Natural killer cell (primary cell): ENCODE measurements around the gene CIB1. TPM values are rescaled to one million over a fixed set of nuclear protein-coding genes. Genes with fewer than 3 reads are reported as not detected.

Source experiments
- ATAC-seq, 3 donors: fragments of 150-1000 bp in 2 of 3; fragments of 200-7000 bp in 1 of 3; cut with Tn5 transposase; 1 replicate in 1 of 3; 2 replicates in 2 of 3; pipeline ENCODE4 v1.10.0; 2021; ENCODE audit warnings: mild to moderate bottlenecking in 2 of 3, moderate library complexity in 2 of 3
- DNase-seq, 2 donors: peaks; one replicate each; pipeline versions ENCODE4 v3.0.0 to v3.0.0-alpha.2; 2013 to 2021; ENCODE audit warnings: mixed read lengths in 1 of 2
- H3K27ac ChIP-seq: one replicate; pipeline ENCODE4 v1.5.1; 2013; ENCODE audit warnings: mild to moderate bottlenecking, low read length
- H3K27me3 ChIP-seq: one replicate; pipeline ENCODE4 v1.6.1; 2013; ENCODE audit warnings: low read length; ENCODE audit not compliant: control insufficient read depth, insufficient read depth
- H3K36me3 ChIP-seq: one replicate; pipeline ENCODE4 v1.6.1; 2013; ENCODE audit warnings: low read length; ENCODE audit not compliant: control insufficient read depth, insufficient read depth
- H3K4me1 ChIP-seq: one replicate; pipeline ENCODE4 v1.6.1; 2013; ENCODE audit warnings: low read length; ENCODE audit not compliant: control insufficient read depth, insufficient read depth
- H3K4me3 ChIP-seq: one replicate; pipeline ENCODE4 v1.5.1; 2013; ENCODE audit warnings: low read length
- H3K9me3 ChIP-seq: one replicate; pipeline ENCODE4 v1.6.1; 2013; ENCODE audit warnings: low read length; ENCODE audit not compliant: control insufficient read depth, insufficient read depth
- H3K27ac Mint-ChIP-seq, 2 donors: one replicate each; pipeline ENCODE4 v1.8.0; 2022; ENCODE audit warnings: mild to moderate bottlenecking in 2 of 2, mixed read lengths in 2 of 2, moderate library complexity in 1 of 2
- H3K27me3 Mint-ChIP-seq, 2 donors: one replicate each; pipeline ENCODE4 v1.8.0; 2022; ENCODE audit warnings: low read depth in 2 of 2, mixed read lengths in 2 of 2
- H3K36me3 Mint-ChIP-seq: one replicate; pipeline ENCODE4 v1.8.0; 2022; ENCODE audit warnings: mixed read lengths
- H3K4me1 Mint-ChIP-seq, 2 donors: one replicate each; pipeline ENCODE4 v1.8.0; 2022; ENCODE audit warnings: mixed read lengths in 2 of 2
- H3K4me3 Mint-ChIP-seq: one replicate; pipeline ENCODE4 v1.8.0; 2022; ENCODE audit warnings: mild to moderate bottlenecking, moderate library complexity, mixed read lengths
- H3K9me3 Mint-ChIP-seq, 2 donors: one replicate each; pipeline ENCODE4 v1.8.0; 2022; ENCODE audit warnings: mixed read lengths in 2 of 2
- WGBS: methylation state at CpG from one replicate; pipeline ENCODE4 v1.1.7; 2013; ENCODE audit warnings: missing lambda C conversion rate; ENCODE audit not compliant: insufficient coverage; 5-methylcytosine and 5-hydroxymethylcytosine counted together
- intact Hi-C: fragments of 100-400 bp; cut with micrococcal nuclease; formaldehyde crosslinking; loops from one replicate; pipeline ENCODE4 v1.14.2; 2022
- total RNA-seq, 4 donors: library from RNA; stranded (reverse); fragments of 120-200 nt in 1 of 4; gene quantifications; one replicate each; pipeline versions ENCODE4 v1.2.3 to v1.2.4, GENCODE V29; 2013 to 2022
- TF ChIP-seq, protein P1 (sequence below): fragments of 200-600 bp; IDR thresholded peaks from one replicate; pipeline ENCODE4 v1.8.0; 2022; ENCODE audit warnings: antibody characterized with exemption

CIB1 gene
- total RNA-seq, 3 donors from 2014 or later (not counting 1 experiment from before 2014, with no cell fraction given), result 136 to 209 (median 154) TPM

DNA sequence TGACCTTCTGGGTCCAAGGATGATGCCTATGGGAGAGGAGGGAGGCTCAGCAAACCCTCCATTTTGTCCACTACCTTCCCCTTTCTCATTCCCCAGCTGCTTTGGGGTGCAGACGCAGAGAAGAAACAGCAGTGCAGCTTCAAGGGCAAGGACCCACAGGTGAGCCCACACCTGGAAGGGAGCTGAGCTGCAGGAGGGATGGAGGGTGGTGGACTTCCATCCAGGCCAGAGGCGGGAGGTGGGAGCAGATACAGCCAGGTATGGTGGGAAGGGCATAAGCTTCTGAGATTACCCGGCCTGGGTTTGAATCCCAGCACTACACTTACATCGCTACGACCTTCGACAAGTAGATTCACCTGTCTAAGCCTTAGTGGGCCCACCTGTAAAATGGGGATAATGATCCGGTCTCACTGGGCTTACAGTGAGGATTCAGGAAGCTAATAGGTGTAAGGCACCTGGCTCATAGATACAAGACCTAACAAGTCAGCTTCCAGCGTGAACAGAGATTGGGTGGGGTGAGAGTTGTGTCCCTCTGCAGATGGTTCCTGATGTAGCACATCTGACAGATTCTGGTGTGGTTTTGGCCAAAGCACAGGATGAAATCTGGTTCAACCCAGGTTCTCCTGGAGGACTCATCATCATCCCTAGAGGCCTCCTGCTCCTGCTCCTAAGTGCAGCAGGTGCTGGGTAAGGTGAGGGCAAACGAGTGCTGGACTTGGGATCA lies 15.9 kb downstream of the CIB1 start:
- H3K4me1 ChIP-seq, result peaks cover 21% of the 10 kb centered on the region
- H3K27ac Mint-ChIP-seq, result peak overlapping the region in 1 of 2 donors; percentile 35
- DNase-seq, result no peak

GRCh38 chr15:90214553-90215196 lies 19.1 kb downstream of the CIB1 start:
- Mint-ChIP-seq H3K4me3 (no peak overlapping the region), H3K27me3 (no peaks in the 10 kb centered on the region), H3K36me3 (no peaks in the 10 kb centered on the region), H3K4me1 (peaks cover 6 to 11% of the 10 kb centered on the region in 2 donors), H3K27ac (peak overlapping the region in 1 of 2 donors; percentile 53), H3K9me3 (no peaks in the 10 kb centered on the region)
- DNase-seq (no peak), ATAC-seq (peak in 2 of 3 donors; percentile 36 to 40)
- H3K4me1 ChIP-seq, result peaks cover 38% of the 10 kb centered on the region
- H3K27ac ChIP-seq, result peak overlapping the region; percentile 35
- peaks cover 8% of the 10 kb centered on the region for H3K36me3 ChIP-seq
- H3K9me3 ChIP-seq, result no peaks in the 10 kb centered on the region
- TF ChIP-seq, protein P1, sequence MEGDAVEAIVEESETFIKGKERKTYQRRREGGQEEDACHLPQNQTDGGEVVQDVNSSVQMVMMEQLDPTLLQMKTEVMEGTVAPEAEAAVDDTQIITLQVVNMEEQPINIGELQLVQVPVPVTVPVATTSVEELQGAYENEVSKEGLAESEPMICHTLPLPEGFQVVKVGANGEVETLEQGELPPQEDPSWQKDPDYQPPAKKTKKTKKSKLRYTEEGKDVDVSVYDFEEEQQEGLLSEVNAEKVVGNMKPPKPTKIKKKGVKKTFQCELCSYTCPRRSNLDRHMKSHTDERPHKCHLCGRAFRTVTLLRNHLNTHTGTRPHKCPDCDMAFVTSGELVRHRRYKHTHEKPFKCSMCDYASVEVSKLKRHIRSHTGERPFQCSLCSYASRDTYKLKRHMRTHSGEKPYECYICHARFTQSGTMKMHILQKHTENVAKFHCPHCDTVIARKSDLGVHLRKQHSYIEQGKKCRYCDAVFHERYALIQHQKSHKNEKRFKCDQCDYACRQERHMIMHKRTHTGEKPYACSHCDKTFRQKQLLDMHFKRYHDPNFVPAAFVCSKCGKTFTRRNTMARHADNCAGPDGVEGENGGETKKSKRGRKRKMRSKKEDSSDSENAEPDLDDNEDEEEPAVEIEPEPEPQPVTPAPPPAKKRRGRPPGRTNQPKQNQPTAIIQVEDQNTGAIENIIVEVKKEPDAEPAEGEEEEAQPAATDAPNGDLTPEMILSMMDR, result no peak
- intact Hi-C loops, result loop anchor here (5.0 kb wide), 1 partner anchor 452 kb away; no protein-coding TSS in a partner anchor
- 55% methylated on average over 5 of the region's 8 CpGs for WGBS
- no peaks in the 10 kb centered on the region for H3K27me3 ChIP-seq
- H3K4me3 ChIP-seq, result no peak overlapping the region

More for the DNA sequence above, 15.9 kb downstream of the CIB1 start:
- Mint-ChIP-seq H3K36me3 (no peaks in the 10 kb centered on the region), H3K4me1 (peaks cover 5 to 6% of the 10 kb centered on the region in 2 donors), H3K27me3 (no peaks in the 10 kb centered on the region), H3K4me3 (no peak overlapping the region), H3K9me3 (no peaks in the 10 kb centered on the region)
- 87% methylated on average over 8 of the region's 9 CpGs for WGBS
- intact Hi-C loops, result loop anchor here (5.0 kb wide), 1 partner anchor 456 kb away; no protein-coding TSS in a partner anchor
- peaks cover 16% of the 10 kb centered on the region for H3K36me3 ChIP-seq
- no peak for ATAC-seq
- H3K27ac ChIP-seq, result no peak overlapping the region
- H3K4me3 ChIP-seq, result no peak overlapping the region
- no peaks in the 10 kb centered on the region for H3K9me3 ChIP-seq
- TF ChIP-seq, protein P1, result no peak
- H3K27me3 ChIP-seq, result no peaks in the 10 kb centered on the region

DNA sequence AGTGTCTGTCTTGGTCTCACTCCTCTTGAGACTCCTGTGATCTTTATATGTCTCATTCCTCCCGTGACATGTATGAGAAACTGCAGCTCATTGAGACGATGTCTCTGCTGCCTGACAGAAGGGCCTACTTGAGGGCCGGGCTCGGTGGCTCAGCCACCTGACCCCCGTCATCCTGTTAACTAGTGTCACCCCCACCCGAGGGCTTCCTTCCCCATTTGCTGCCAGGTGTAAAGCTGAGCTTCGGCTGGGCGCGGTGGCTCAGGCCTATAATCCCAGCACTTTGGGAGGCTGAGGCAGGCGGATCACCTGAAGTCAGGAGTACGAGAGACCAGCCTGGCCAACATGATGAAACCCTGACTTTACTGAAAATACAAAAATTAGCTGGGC lies 19.9 kb downstream of the CIB1 start:
- no peak overlapping the region for H3K4me3 Mint-ChIP-seq
- intact Hi-C loops, result no loop called here
- DNase-seq, result no peak
- WGBS, result 57% methylated on average over 11 of the region's 11 CpGs
- TF ChIP-seq, protein P1, result no peak
- no peaks in the 10 kb centered on the region for H3K9me3 ChIP-seq
- H3K4me1 ChIP-seq, result peaks cover 37% of the 10 kb centered on the region
- H3K27me3 Mint-ChIP-seq, result no peaks in the 10 kb centered on the region
- no peak overlapping the region for H3K4me3 ChIP-seq
- no peaks in the 10 kb centered on the region for H3K9me3 Mint-ChIP-seq
- peaks cover 6 to 12% of the 10 kb centered on the region in 2 donors for H3K4me1 Mint-ChIP-seq
- no peak for ATAC-seq
- H3K27ac Mint-ChIP-seq, result peak overlapping the region in 1 of 2 donors; percentile 20
- H3K27ac ChIP-seq, result peak overlapping the region; percentile 35
- no peaks in the 10 kb centered on the region for H3K36me3 Mint-ChIP-seq
- peaks cover 8% of the 10 kb centered on the region for H3K36me3 ChIP-seq
- H3K27me3 ChIP-seq, result no peaks in the 10 kb centered on the region
